ENCODE data around the gene MRGPRX2.

The MRGPRX2 gene

GRCh38 chr11:19079643-19080440, 19.3 kb upstream of the MRGPRX2 start:
- peak; percentile 90 for DNase-seq (ENCODE audit: low read depth)
- TF ChIP-seq, protein P1, sequence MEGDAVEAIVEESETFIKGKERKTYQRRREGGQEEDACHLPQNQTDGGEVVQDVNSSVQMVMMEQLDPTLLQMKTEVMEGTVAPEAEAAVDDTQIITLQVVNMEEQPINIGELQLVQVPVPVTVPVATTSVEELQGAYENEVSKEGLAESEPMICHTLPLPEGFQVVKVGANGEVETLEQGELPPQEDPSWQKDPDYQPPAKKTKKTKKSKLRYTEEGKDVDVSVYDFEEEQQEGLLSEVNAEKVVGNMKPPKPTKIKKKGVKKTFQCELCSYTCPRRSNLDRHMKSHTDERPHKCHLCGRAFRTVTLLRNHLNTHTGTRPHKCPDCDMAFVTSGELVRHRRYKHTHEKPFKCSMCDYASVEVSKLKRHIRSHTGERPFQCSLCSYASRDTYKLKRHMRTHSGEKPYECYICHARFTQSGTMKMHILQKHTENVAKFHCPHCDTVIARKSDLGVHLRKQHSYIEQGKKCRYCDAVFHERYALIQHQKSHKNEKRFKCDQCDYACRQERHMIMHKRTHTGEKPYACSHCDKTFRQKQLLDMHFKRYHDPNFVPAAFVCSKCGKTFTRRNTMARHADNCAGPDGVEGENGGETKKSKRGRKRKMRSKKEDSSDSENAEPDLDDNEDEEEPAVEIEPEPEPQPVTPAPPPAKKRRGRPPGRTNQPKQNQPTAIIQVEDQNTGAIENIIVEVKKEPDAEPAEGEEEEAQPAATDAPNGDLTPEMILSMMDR (IDR thresholded peaks at IDR 0.05; ENCODE audit: control insufficient read depth, insufficient read depth, low read depth, low read length, missing control alignments), result no peak

DNA sequence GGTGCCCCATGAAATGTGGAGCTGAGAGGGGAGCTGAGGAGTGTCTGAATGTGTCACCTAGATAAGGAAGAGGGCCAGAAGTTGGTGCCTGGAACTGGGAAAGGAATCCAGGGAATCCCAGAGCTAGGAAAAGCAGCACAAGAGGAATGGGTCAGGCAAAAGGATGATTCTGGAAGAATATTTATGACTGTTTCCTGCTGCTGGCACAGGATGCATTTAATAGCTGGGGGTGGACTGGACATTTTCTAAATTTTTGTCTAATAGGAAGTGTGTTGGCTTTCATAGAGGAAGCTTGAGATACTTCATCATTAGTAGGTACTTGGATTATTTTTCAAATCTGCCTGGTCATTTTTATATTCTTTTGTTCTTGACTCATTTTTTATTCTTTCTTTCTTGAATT, 17.4 kb upstream of the MRGPRX2 start:
- TF ChIP-seq, protein P1 (IDR thresholded peaks at IDR 0.05; ENCODE audit: control insufficient read depth, insufficient read depth, low read depth, low read length, missing control alignments), result no peak
- DNase-seq (ENCODE audit: low read depth), result no peak
- no peak overlapping the region for H3K4me3 ChIP-seq (ENCODE audit: control insufficient read depth, low read depth, low read length)

More at GRCh38 chr11:19079643-19080440, 19.3 kb upstream of the MRGPRX2 start:
- no peak overlapping the region for H3K4me3 ChIP-seq (ENCODE audit: control insufficient read depth, low read depth, low read length)

DNA sequence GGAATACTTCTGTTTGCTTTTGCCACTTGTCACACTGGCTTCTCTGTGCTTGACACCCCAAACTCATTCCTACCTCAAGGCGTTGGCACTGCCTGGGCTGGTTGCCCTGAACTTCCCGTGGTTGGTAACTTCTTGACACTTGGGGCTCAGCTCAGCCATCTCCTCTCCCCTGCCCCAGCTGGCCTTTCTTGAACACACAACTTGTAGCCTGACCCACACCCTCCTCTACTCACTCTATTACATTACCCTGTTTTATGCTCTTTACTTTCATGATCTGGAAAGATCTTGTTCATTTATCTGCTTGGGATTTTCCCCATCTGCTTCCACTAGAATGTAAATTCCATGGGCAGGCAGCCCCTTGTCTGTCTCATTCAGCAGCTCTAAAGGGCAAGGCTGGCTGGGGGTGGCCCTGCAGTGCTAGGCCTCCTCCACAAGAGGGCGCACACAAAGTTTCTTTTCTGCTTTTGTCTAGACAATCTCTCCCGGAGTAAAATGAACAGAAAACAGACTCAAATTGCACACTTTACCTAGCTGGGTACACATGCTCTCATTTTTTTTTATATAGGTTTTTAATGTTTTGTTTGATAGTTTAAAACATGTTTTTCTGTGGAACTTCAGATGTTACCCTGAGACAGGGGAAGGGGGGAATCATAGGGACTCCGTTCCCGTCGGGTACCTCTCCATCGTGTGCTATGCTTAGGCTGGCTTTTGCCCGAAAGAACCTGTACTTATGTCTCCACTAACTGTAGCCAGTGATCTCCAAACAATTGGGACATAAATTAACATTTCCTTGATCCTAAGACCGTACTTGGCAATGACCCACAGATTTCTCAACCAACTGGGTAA, 16.4 kb upstream of the MRGPRX2 start:
- DNase-seq (ENCODE audit: low read depth), result no peak
- TF ChIP-seq, protein P1 (IDR thresholded peaks at IDR 0.05; ENCODE audit: control insufficient read depth, insufficient read depth, low read depth, low read length, missing control alignments), result peak; percentile 97
- no peak overlapping the region for H3K4me3 ChIP-seq (ENCODE audit: control insufficient read depth, low read depth, low read length)

DNA sequence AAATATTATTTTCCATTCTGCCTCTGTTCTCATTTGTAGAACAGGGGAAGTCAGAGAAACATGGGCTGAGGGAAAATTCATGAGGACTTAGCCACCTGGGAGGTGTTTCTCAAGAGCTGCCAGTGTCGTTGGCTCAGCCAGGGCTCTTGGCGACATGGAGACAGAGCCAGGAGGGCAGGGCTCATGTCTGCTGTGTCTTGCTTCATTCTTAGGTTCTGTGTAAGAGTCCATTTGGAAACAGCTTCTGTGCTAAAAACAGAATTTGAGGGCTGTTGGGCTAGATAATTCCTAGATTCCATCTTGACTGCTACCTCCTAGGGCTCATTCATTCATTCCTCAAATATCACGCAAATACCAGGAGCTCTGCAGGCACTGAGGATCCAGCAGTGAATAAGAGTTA, 15.1 kb upstream of the MRGPRX2 start:
- TF ChIP-seq, protein P1 (IDR thresholded peaks at IDR 0.05; ENCODE audit: control insufficient read depth, insufficient read depth, low read depth, low read length, missing control alignments), result no peak
- DNase-seq (ENCODE audit: low read depth), result no peak
- no peak overlapping the region for H3K4me3 ChIP-seq (ENCODE audit: control insufficient read depth, low read depth, low read length)

DNA sequence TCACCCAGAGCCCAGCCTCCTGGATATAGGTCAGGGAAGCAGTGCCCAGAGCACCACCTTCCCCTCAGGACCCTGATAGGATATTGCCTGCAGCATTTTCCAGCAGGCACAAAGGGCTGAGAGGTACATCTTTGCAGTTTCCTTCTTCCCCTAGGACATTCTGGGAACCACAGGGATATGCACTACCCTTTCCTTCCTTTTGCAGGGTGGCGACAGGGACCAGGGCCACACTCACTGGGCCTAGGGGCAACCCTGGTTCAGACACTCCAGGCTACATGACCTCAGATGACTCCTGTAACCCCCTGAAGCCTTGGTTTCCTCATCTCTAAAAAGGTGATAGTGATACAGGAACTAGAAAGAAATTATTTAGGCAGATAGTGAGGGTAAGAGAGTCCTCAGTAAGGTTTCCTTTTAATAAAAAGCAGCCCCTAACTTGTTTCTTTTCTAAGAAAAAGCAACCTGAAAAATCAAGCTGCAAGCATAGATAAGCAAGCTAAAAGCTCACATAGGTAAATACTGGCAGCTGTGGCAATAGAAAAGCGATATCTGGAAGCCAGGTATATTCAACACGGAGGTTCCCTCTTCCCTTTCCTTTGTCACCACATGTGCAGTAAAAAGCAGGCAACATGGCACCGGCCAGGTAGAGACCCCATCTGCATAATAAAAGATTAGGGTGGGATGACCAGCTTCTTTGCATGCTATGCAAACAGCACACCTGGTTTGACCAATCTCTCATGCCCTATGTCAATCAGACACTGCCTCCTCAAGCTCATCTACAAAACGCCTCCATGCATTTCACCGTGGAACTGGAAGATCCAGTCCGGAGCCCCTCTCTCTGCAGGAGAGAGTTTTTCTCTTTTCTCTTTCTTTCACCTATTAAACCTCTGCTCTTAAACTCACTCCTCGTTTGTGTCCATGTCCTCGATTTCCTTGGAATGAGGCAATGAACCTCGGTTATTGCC, 13.2 kb upstream of the MRGPRX2 start:
- no peak for DNase-seq (ENCODE audit: low read depth)
- TF ChIP-seq, protein P1 (IDR thresholded peaks at IDR 0.05; ENCODE audit: control insufficient read depth, insufficient read depth, low read depth, low read length, missing control alignments), result no peak
- H3K4me3 ChIP-seq (ENCODE audit: control insufficient read depth, low read depth, low read length), result no peak overlapping the region

- no peak for DNase-seq (ENCODE audit: low read depth)
- TF ChIP-seq, protein P1 (IDR thresholded peaks at IDR 0.05; ENCODE audit: control insufficient read depth, insufficient read depth, low read depth, low read length, missing control alignments), result no peak
- no peak overlapping the region for H3K4me3 ChIP-seq (ENCODE audit: control insufficient read depth, low read depth, low read length)
Measured at GRCh38 chr11:19072464-19072863, 11.9 kb upstream of the MRGPRX2 start.
